Lower leg skin (tissue), 4 donors: ENCODE results near the gene SMOC1. TPM values are rescaled to one million over a fixed set of nuclear protein-coding genes. Genes with fewer than 3 reads are reported as not detected.

Experiments
- DNase-seq, 2 donors: peaks; one replicate each; pipeline ENCODE4 v3.0.0-alpha.2; 2019; ENCODE audit warnings: low spot score in 2 of 2
- H3K4me3 ChIP-seq: fragments of 200-600 bp; sonication (generic); 2 replicates; pipeline ENCODE4 v1.5.1; 2017; ENCODE audit warnings: mild to moderate bottlenecking, low read depth; ENCODE audit not compliant: poor library complexity, severe bottlenecking
- POLR2A ChIP-seq, 2 donors: fragments of 450-650 bp; IDR thresholded peaks; one replicate each; pipeline ENCODE4 v1.6.1; 2016 to 2017; ENCODE audit warnings: antibody characterized with exemption in 2 of 2, mild to moderate bottlenecking in 1 of 2, moderate library complexity in 1 of 2
- WGBS, 2 donors: methylation state at CpG; one replicate each; pipeline ENCODE4 v1.1.5; 2018; 5-methylcytosine and 5-hydroxymethylcytosine counted together
- intact Hi-C: fragments of 100-400 bp; cut with DNase I; formaldehyde crosslinking; loops from one replicate; pipeline ENCODE4 v1.15.0; 2023; ENCODE audit warnings: low total_unique reads
- total RNA-seq, 4 donors: library from RNA; depleted of rRNA; stranded (reverse); fragments of >200 nt; gene quantifications; one replicate each; pipeline ENCODE4 v1.1.0, GENCODE V29; 2016
- TF ChIP-seq, protein P1 (sequence below), 3 donors: fragments of 450-650 bp; IDR thresholded peaks; one replicate each; pipeline ENCODE4 v1.5.1; 2016; ENCODE audit warnings: antibody characterized with exemption in 3 of 3, mild to moderate bottlenecking in 3 of 3, moderate library complexity in 2 of 3

SMOC1 gene
- total RNA-seq, 4 donors from 2014 or later, result 1.1 to 5.4 (median 1.9) TPM

DNA sequence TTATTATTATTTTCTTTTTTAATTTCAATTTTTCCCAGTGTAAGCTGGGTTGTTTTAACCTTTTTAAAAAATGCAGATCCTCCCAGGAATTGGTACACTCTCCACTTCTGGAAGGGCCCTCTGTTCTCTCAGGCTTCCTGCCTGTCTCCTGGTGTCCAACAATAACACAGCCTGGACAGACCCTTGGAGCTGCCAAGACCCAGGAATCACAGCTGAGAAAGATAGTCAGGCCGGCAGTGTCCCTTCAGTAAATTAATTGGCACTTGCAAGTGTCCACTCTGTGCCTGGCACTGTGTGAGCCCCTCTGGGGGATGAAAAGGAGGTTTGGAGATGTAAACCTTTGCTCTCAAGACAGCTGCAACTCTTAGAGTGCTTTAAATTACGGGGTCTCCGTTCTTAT, 113.3 kb downstream of the SMOC1 start:
- WGBS, 2 donors, result 75 to 84% methylated on average over 3 of the region's 3 CpGs
- no peak overlapping the region for H3K4me3 ChIP-seq
- TF ChIP-seq POLR2A (IDR thresholded peaks at IDR 0.05), result no peak
- TF ChIP-seq, protein P1, sequence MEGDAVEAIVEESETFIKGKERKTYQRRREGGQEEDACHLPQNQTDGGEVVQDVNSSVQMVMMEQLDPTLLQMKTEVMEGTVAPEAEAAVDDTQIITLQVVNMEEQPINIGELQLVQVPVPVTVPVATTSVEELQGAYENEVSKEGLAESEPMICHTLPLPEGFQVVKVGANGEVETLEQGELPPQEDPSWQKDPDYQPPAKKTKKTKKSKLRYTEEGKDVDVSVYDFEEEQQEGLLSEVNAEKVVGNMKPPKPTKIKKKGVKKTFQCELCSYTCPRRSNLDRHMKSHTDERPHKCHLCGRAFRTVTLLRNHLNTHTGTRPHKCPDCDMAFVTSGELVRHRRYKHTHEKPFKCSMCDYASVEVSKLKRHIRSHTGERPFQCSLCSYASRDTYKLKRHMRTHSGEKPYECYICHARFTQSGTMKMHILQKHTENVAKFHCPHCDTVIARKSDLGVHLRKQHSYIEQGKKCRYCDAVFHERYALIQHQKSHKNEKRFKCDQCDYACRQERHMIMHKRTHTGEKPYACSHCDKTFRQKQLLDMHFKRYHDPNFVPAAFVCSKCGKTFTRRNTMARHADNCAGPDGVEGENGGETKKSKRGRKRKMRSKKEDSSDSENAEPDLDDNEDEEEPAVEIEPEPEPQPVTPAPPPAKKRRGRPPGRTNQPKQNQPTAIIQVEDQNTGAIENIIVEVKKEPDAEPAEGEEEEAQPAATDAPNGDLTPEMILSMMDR (IDR thresholded peaks at IDR 0.05), result no peak

DNA sequence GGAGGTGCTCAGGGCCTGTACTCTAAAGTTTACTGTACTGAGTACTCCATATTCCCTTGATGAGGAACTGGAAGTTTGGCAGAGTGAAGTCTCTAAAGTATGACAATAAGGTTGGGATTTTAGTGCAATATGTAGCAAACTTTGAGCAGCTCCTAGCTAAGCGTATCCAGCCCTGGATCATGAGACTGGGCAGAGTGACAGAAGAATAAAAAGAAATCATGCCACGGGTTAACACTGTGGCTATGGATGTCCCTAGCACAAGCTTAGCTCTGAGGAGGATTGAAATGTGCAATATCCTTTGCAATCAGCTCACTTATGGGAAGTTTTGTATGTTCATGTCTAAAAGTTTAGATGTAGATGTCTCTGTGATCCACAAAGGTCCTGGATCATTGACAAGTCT, 114.1 kb downstream of the SMOC1 start:
- TF ChIP-seq, protein P1 (IDR thresholded peaks at IDR 0.05), result no peak
- TF ChIP-seq POLR2A (IDR thresholded peaks at IDR 0.05), result no peak
- no peak for DNase-seq
- intact Hi-C loops, result no loop called here
- WGBS, 2 donors, result 74 to 75% methylated on average over 2 of the region's 2 CpGs
- H3K4me3 ChIP-seq, result no peak overlapping the region

More for the DNA sequence above, 113.3 kb downstream of the SMOC1 start:
- intact Hi-C loops, result no loop called here
- no peak for DNase-seq

DNA sequence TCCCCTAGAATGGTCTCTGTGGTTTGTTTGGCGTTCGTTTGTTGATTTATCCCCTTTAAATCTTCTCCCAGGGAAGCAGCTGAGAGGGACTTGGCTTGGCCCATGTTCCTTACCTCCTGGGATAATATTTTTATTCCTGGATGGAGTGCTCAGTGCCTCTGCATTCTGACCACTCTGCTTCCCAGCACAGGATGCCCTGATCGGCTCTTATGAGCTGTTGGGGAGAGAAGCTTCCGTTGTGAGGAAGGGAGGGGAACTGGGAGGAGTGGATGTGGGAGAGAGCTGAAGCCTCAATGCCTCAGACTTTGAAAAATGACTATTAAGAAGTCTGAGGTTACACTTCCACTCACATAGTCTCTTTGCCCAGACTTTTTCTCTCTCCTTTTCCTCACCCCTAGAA, 114.8 kb downstream of the SMOC1 start:
- DNase-seq, result no peak
- no peak overlapping the region for H3K4me3 ChIP-seq
- TF ChIP-seq, protein P1 (IDR thresholded peaks at IDR 0.05), result no peak
- no peak for TF ChIP-seq POLR2A (IDR thresholded peaks at IDR 0.05)
- intact Hi-C loops, result no loop called here
- WGBS, 2 donors, result 60 to 68% methylated on average over 4 of the region's 4 CpGs

DNA sequence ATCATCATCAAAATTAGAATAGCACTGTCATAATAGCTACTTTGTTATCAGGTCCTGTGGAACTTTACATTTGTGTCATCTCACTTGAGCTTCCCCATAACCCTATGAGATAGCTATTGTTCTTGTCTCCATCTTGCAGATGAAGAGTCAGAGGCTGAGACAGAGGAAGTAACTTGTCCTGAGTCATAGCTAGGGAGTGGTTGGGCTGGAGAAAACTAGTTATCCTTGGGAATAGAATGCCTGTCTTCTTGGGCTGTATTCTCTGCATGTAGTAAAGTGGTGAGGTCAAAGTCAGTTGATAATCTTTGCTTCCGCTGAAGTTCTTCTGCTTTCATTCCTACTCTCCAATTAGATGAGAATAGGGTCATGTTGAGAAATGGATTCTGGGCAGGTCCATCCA, 117.0 kb downstream of the SMOC1 start:
- no peak for DNase-seq
- TF ChIP-seq, protein P1 (IDR thresholded peaks at IDR 0.05), result no peak
- TF ChIP-seq POLR2A (IDR thresholded peaks at IDR 0.05), result no peak
- intact Hi-C loops, result no loop called here
- no peak overlapping the region for H3K4me3 ChIP-seq
- 93 to 97% methylated on average over 1 of the region's 1 CpG for WGBS, 2 donors

DNA sequence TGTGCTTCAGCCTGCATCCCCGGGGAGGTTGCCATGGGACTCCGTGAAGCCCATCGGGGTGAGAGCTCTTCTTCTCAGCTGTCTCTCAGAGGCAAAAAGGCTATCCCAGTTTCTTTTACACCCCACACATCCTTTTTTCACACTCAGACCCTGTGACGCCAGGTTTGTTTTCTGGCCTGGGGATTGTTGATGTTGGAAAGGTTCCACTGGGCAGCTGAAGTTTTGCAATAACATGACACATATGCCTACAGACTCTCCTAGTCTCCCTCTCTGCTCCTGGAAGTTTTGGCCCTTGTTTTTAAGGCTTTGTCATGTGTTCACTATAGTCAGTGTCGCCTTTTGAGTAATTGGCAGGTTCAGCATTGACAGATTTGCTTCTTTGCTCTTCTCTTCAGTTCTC, 118.6 kb downstream of the SMOC1 start:
- DNase-seq, result peak in 1 of 2 donors; percentile 48
- intact Hi-C loops, result no loop called here
- WGBS, 2 donors, result 79 to 86% methylated on average over 5 of the region's 5 CpGs
- no peak for TF ChIP-seq POLR2A (IDR thresholded peaks at IDR 0.05)
- TF ChIP-seq, protein P1 (IDR thresholded peaks at IDR 0.05), result no peak
- H3K4me3 ChIP-seq, result no peak overlapping the region

DNA sequence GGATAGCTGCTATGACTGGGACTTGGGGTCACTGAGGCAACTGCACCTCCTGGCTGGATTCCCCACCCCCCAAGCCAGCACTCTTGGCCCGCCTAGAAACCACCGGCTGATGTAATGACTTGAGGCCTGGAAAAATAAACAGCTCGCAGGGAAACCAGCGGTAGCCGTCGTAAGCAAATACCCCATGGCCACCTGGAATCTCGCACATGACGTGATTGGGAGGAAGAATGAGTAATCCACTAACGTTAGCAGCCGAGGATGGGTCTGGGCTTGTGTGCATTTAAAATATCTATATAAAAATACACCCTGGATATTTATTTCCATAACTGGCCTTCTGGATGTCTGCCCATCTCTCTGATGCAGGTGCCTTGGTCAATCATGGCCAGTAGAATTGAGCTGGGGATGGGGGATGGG, 120.1 kb downstream of the SMOC1 start:
- DNase-seq, result peak in 1 of 2 donors; percentile 32
- 61 to 64% methylated on average over 10 of the region's 10 CpGs for WGBS, 2 donors
- no peak overlapping the region for H3K4me3 ChIP-seq
- intact Hi-C loops, result no loop called here
- TF ChIP-seq, protein P1 (IDR thresholded peaks at IDR 0.05), result no peak
- TF ChIP-seq POLR2A (IDR thresholded peaks at IDR 0.05), result no peak
